SK-N-SH treated with all-trans-retinoic acid at 6 μM for 48 hours (cell line): ENCODE results near the gene ECHDC3.
A peak's percentile ranks its signal among the peaks of the same experiment; 100 is the strongest.

ENCODE experiments used
- ATAC-seq: fragments of 200-7000 bp; cut with Tn5 transposase; 3 replicates; pipeline ENCODE4 v1.9.1; 2020; ENCODE audit warnings: mild to moderate bottlenecking, moderate library complexity
- ARNTL ChIP-seq: fragments of 450-650 bp; formaldehyde crosslinking; IDR thresholded peaks from 2 replicates; pipeline ENCODE4 v1.5.0; 2020; ENCODE audit warnings: low read depth, mild to moderate bottlenecking, moderate library complexity, borderline replicate concordance
- CSDC2 ChIP-seq: fragments of 250-450 bp; sonication (Bioruptor Pico); IDR thresholded peaks from 2 replicates; pipeline ENCODE4 v1.5.0; 2020; ENCODE audit warnings: mild to moderate bottlenecking, moderate library complexity
- ESRRG ChIP-seq: fragments of 250-450 bp; sonication (Bioruptor Pico); IDR thresholded peaks from 2 replicates; pipeline ENCODE4 v1.6.1; 2021; ENCODE audit warnings: mild to moderate bottlenecking
- GLIS3 ChIP-seq: fragments of 250-450 bp; sonication (Bioruptor Pico); IDR thresholded peaks from 2 replicates; pipeline ENCODE4 v1.5.0; 2020; ENCODE audit warnings: mild to moderate bottlenecking, moderate library complexity
- ISL1 ChIP-seq: fragments of 250-450 bp; sonication (Bioruptor Pico); IDR thresholded peaks from 2 replicates; pipeline ENCODE4 v2.1.2; 2022; ENCODE audit warnings: mild to moderate bottlenecking, moderate library complexity
- OSR1 ChIP-seq: fragments of 250-450 bp; sonication (Bioruptor Pico); IDR thresholded peaks from 2 replicates; pipeline ENCODE4 v1.8.0; 2022; ENCODE audit warnings: moderate library complexity, mild to moderate bottlenecking, inconsistent platforms
- PPARA ChIP-seq: fragments of 250-450 bp; sonication (Bioruptor Pico); IDR thresholded peaks from 2 replicates; pipeline ENCODE4 v1.5.0; 2020; ENCODE audit warnings: mild to moderate bottlenecking, borderline replicate concordance
- RARB ChIP-seq: fragments of 250-450 bp; sonication (Bioruptor Pico); IDR thresholded peaks from 2 replicates; pipeline ENCODE4 v1.8.0; 2021; ENCODE audit warnings: mild to moderate bottlenecking, moderate library complexity
- SNAI2 ChIP-seq: fragments of 250-450 bp; sonication (Bioruptor Pico); IDR thresholded peaks from 2 replicates; pipeline ENCODE4 v1.5.0; 2020; ENCODE audit warnings: mild to moderate bottlenecking, moderate library complexity
- TCF4 ChIP-seq: fragments of 250-450 bp; sonication (Bioruptor Pico); IDR thresholded peaks from 2 replicates; pipeline ENCODE4 v1.8.0; 2021; ENCODE audit warnings: mild to moderate bottlenecking, moderate library complexity, borderline replicate concordance
- TOX ChIP-seq: fragments of 250-450 bp; sonication (Bioruptor Pico); IDR thresholded peaks from 2 replicates; pipeline ENCODE4 v1.8.0; 2021; ENCODE audit warnings: mild to moderate bottlenecking, moderate library complexity, borderline replicate concordance
- ZC3H10 ChIP-seq: fragments of 250-450 bp; sonication (Bioruptor Pico); IDR thresholded peaks from 2 replicates; pipeline ENCODE4 v1.5.1; 2021; ENCODE audit warnings: mild to moderate bottlenecking, moderate library complexity
- ZFP3 ChIP-seq: fragments of 250-450 bp; sonication (Bioruptor Pico); IDR thresholded peaks from 2 replicates; pipeline ENCODE4 v1.5.0; 2020; ENCODE audit warnings: mild to moderate bottlenecking, moderate library complexity
- ZFP30 ChIP-seq: fragments of 450-650 bp; formaldehyde crosslinking; IDR thresholded peaks from 2 replicates; pipeline ENCODE4 v1.5.0; 2022; ENCODE audit warnings: mild to moderate bottlenecking, moderate library complexity
- ZNF565 ChIP-seq: fragments of 450-650 bp; formaldehyde crosslinking; conservative IDR thresholded peaks from 2 replicates; pipeline ENCODE4 v1.5.0; 2020; ENCODE audit warnings: low read depth, mild to moderate bottlenecking, moderate library complexity
- ZNF70 ChIP-seq: fragments of 450-650 bp; formaldehyde crosslinking; IDR thresholded peaks from 2 replicates; pipeline ENCODE4 v1.5.0; 2020; ENCODE audit warnings: mild to moderate bottlenecking, moderate library complexity
- ZNF8 ChIP-seq: fragments of 450-650 bp; formaldehyde crosslinking; IDR thresholded peaks from 2 replicates; pipeline ENCODE4 v1.5.0; 2020; ENCODE audit warnings: mild to moderate bottlenecking, moderate library complexity
- TF ChIP-seq, protein P1 (sequence below): fragments of 250-450 bp; sonication (Bioruptor Pico); IDR thresholded peaks from 2 replicates; pipeline ENCODE4 v1.8.0; 2020; ENCODE audit warnings: mild to moderate bottlenecking, moderate library complexity, borderline replicate concordance
- TF ChIP-seq, protein P2 (sequence below): fragments of 250-450 bp; sonication (Bioruptor Pico); IDR thresholded peaks from 2 replicates; pipeline ENCODE4 v1.5.1; 2020; ENCODE audit warnings: low read depth, mild to moderate bottlenecking, moderate library complexity
- TF ChIP-seq, protein P3 (sequence below): fragments of 250-450 bp; sonication (Bioruptor Pico); IDR thresholded peaks from 2 replicates; pipeline ENCODE4 v1.8.0; 2021; ENCODE audit warnings: low read depth, mild to moderate bottlenecking, moderate library complexity, borderline replicate concordance

The ECHDC3 gene

DNA sequence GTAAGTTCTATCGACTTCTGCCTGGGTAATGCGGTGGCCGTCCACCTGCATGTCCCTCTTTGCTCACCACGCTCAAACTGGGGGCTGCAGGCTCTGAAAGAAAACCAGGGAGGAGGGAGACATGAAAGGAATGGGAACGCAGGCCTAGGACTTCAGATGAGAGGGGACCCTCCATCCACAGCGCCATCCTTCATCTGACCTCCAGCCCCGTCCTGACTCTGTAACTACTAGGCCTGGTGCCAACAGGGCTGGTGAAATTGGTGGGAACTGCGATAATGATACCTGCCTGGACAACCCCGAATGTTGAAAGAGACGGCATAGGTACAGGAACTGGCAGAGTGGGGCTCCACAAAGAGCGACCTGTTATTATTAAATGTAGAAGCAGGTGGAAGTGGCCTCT, 1.3 kb upstream of the ECHDC3 start:
- ATAC-seq = no peak
- no peak for TF ChIP-seq ZNF565 (CRISPR knock-in tag)
- no peak for TF ChIP-seq PPARA
- TF ChIP-seq ZFP3 (CRISPR knock-in tag) = no peak
- no peak for TF ChIP-seq SNAI2 (CRISPR knock-in tag)
- no peak for TF ChIP-seq ZFP30 (CRISPR knock-in tag)
- TF ChIP-seq ISL1 = no peak
- TF ChIP-seq, all 23 proteins: peak for 0

DNA sequence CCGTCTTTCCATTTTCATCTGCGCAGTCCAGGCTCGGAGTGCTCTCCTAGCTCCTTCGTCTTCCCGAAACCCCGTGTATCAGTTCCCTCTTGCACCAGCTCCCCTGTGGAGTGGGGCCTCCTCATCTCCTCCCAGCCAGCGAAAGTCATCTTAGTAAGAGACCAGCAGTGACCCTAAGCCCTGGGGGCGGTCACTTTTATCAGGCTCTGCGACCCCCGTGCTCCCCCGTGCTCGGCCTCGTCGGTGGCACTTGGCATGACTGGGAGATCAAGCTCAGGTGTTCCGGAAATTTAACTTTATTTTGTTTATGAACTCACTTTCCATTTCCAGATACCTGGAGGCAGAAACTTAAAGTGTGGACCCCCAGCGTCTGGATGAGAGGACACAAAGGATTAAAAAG, 574 bp upstream of the ECHDC3 start:
- TF ChIP-seq, protein P1, sequence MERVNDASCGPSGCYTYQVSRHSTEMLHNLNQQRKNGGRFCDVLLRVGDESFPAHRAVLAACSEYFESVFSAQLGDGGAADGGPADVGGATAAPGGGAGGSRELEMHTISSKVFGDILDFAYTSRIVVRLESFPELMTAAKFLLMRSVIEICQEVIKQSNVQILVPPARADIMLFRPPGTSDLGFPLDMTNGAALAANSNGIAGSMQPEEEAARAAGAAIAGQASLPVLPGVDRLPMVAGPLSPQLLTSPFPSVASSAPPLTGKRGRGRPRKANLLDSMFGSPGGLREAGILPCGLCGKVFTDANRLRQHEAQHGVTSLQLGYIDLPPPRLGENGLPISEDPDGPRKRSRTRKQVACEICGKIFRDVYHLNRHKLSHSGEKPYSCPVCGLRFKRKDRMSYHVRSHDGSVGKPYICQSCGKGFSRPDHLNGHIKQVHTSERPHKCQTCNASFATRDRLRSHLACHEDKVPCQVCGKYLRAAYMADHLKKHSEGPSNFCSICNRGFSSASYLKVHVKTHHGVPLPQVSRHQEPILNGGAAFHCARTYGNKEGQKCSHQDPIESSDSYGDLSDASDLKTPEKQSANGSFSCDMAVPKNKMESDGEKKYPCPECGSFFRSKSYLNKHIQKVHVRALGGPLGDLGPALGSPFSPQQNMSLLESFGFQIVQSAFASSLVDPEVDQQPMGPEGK (CRISPR knock-in tag) = no peak
- TF ChIP-seq TCF4 (no peak), ZC3H10 (CRISPR knock-in tag) (no peak), GLIS3 (CRISPR knock-in tag) (no peak), ZNF565 (CRISPR knock-in tag) (no peak), OSR1 (CRISPR knock-in tag) (no peak), ZNF70 (CRISPR knock-in tag) (no peak)
- TF ChIP-seq, protein P2, sequence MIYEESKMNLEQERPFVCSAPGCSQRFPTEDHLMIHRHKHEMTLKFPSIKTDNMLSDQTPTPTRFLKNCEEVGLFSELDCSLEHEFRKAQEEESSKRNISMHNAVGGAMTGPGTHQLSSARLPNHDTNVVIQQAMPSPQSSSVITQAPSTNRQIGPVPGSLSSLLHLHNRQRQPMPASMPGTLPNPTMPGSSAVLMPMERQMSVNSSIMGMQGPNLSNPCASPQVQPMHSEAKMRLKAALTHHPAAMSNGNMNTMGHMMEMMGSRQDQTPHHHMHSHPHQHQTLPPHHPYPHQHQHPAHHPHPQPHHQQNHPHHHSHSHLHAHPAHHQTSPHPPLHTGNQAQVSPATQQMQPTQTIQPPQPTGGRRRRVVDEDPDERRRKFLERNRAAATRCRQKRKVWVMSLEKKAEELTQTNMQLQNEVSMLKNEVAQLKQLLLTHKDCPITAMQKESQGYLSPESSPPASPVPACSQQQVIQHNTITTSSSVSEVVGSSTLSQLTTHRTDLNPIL (CRISPR knock-in tag) = no peak
- ATAC-seq = no peak

DNA sequence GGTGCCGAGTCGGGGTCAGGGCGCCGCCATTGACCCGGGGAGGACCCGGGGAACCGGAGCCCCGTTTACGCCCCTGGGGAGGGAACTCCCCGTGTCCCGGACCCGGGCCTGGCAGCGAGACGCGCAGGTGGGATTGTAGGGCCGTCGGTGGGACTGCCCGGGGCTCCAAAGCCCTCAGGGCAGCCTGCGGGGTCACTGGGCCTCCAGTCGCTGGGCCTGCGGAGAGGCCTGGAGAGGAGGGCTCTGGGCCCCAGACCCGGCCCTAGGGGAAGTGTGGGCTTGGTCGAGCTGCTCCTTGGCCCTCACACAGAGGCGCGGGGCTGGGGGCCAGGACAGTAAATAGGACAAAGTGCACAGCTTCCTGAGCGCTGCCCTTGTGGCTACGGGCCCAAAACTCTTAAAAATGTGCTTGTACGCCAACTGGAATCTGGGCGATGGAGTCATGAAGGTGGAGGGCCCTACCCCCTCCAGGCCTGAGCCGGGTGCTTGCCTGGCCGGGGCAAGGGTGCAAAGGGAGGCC, 657 bp downstream of the ECHDC3 start:
- TF ChIP-seq ZFP3 (CRISPR knock-in tag) (no peak), ARNTL (CRISPR knock-in tag) (no peak), GLIS3 (CRISPR knock-in tag) (no peak), CSDC2 (CRISPR knock-in tag) (no peak), ZNF8 (no peak), ZFP30 (CRISPR knock-in tag) (no peak), OSR1 (CRISPR knock-in tag) (no peak), RARB (CRISPR knock-in tag) (no peak), ESRRG (CRISPR knock-in tag) (no peak)
- TF ChIP-seq, protein P2 (CRISPR knock-in tag) = no peak
- peak; percentile 20 for ATAC-seq

DNA sequence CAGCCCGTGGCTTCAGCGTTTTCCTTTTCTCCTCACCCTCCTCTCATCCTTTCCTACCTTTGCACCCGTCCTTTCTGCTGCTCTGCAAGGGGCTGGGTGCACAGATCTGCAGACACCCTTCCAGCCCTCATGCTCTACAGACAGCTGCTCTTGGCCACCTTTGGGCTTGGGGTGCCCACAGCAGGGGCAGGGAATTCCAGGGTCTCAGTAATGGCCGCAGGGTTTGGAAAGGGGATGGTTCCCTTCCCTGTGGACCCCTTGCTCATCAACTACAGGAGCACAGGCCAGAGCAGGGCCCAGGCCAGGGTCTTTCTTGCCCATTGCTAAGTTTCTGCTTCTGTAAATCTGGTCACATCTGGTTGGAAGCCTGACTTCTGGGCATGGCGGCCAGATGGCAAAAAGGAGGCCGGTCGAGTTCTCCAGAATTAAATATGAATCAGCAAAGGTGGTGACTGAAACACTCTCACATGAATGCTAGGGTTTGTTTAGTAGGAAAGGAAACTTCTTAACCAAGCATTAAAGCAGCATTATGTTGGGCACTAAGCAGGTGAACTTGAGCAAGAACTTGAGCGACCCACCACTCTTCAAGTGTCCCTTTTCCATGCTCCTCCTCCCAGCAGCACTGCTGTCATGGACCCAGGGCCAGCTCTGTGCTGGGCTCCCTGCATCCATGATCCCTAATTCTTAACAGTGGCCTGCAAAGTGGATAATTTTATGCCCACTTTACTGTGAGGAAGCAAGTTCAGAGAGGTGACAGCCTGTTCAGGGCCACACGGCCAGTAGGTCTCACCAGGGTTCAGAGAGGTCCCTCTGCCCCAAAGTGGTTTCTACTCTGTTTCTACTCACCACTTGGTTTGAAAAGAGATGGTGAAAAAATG, 1.5 kb downstream of the ECHDC3 start:
- no peak for ATAC-seq
- TF ChIP-seq, protein P1 (CRISPR knock-in tag) = no peak

DNA sequence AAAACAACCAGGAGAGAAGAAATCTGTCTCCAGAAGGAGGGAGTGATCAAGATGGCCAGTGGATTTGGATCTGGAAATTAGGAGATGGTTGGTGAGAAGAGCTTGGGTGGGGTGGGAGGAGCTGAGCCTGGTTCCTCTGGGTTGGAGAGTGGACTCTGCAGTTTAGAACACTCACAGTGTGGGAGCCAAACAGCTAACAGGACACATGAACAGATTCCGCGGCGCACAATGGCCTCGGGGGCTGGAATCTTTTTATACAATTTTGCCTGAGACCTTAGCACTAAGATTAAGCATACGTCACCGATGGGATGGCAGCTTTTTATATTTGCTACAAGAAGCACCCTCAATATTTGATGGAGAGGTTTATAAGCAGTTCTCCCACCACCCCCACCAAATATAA, 2.9 kb downstream of the ECHDC3 start:
- ATAC-seq = no peak
- TF ChIP-seq ARNTL (CRISPR knock-in tag) (no peak), GLIS3 (CRISPR knock-in tag) (no peak), ZFP30 (CRISPR knock-in tag) (no peak), OSR1 (CRISPR knock-in tag) (no peak), ESRRG (CRISPR knock-in tag) (no peak), RARB (CRISPR knock-in tag) (no peak), TOX (CRISPR knock-in tag) (no peak)
- TF ChIP-seq, protein P3, sequence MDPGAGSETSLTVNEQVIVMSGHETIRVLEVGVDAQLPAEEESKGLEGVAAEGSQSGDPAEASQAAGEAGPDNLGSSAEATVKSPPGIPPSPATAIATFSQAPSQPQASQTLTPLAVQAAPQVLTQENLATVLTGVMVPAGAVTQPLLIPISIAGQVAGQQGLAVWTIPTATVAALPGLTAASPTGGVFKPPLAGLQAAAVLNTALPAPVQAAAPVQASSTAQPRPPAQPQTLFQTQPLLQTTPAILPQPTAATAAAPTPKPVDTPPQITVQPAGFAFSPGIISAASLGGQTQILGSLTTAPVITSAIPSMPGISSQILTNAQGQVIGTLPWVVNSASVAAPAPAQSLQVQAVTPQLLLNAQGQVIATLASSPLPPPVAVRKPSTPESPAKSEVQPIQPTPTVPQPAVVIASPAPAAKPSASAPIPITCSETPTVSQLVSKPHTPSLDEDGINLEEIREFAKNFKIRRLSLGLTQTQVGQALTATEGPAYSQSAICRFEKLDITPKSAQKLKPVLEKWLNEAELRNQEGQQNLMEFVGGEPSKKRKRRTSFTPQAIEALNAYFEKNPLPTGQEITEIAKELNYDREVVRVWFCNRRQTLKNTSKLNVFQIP (CRISPR knock-in tag) = no peak
